HepG2 (cell line): ENCODE measurements around the gene CTRB2. TPM values are rescaled to one million over a fixed set of nuclear protein-coding genes. Genes with fewer than 3 reads are reported as not detected.
A peak's percentile ranks its signal among the peaks of the same experiment; 100 is the strongest.

ENCODE experiments used
- ARID3A ChIP-seq: IDR thresholded peaks from 2 replicates; pipeline ENCODE4 v1.6.1; 2012; ENCODE audit warnings: low read depth, low read length, improper control_type of control experiment
- CHCHD3 ChIP-seq: sonication (generic); formaldehyde crosslinking; IDR thresholded peaks from 2 replicates; pipeline ENCODE4 v1.8.0; 2022; ENCODE audit warnings: mild to moderate bottlenecking, missing genetic modification reagents, moderate library complexity
- DZIP1 ChIP-seq: sonication (generic); formaldehyde crosslinking; IDR thresholded peaks from 2 replicates; pipeline ENCODE4 v1.5.0; 2020; ENCODE audit warnings: mild to moderate bottlenecking, missing genetic modification reagents
- HMG20A ChIP-seq: IDR thresholded peaks from 2 replicates; pipeline ENCODE4 v1.6.1; 2016; ENCODE audit warnings: borderline replicate concordance
- HNRNPLL ChIP-seq: fragments of 200-400 bp; formaldehyde crosslinking; IDR thresholded peaks from 2 replicates; pipeline ENCODE4 v1.6.1; 2017; ENCODE audit warnings: mild to moderate bottlenecking, low read depth, low read length; ENCODE audit not compliant: poor library complexity, severe bottlenecking
- KLF16 ChIP-seq, 2 experiments: sonication (generic) in 1 of 2; formaldehyde crosslinking in 1 of 2; IDR thresholded peaks; 2 replicates each; pipeline versions ENCODE4 v1.6.1 to v1.8.0; 2016 to 2023; ENCODE audit warnings: missing genetic modification reagents in 2 of 2, missing compliant biosample characterization in 1 of 2
- MIXL1 ChIP-seq: IDR thresholded peaks from 2 replicates; pipeline ENCODE4 v1.6.1; 2016
- NRL ChIP-seq: sonication (generic); formaldehyde crosslinking; IDR thresholded peaks from 2 replicates; pipeline ENCODE4 v1.5.0; 2020; ENCODE audit warnings: missing genetic modification reagents, mild to moderate bottlenecking, moderate library complexity, borderline replicate concordance
- SIN3B ChIP-seq: fragments of 150-350 bp; IDR thresholded peaks from 2 replicates; pipeline ENCODE4 v1.6.1; 2014; ENCODE audit warnings: low read length
- SMAD9 ChIP-seq: sonication (generic); formaldehyde crosslinking; IDR thresholded peaks from 2 replicates; pipeline ENCODE4 v1.5.1; 2020; ENCODE audit warnings: mild to moderate bottlenecking, missing genetic modification reagents
- TBX2 ChIP-seq: sonication (generic); formaldehyde crosslinking; IDR thresholded peaks from 2 replicates; pipeline ENCODE4 v1.5.0; 2020; ENCODE audit warnings: missing genetic modification reagents, mild to moderate bottlenecking, borderline replicate concordance
- ZSCAN31 ChIP-seq: sonication (generic); formaldehyde crosslinking; IDR thresholded peaks from 2 replicates; pipeline ENCODE4 v1.5.0; 2020; ENCODE audit warnings: low read depth, mild to moderate bottlenecking, missing genetic modification reagents
- polyA plus RNA-seq, 8 experiments: library from polyadenylated mRNA; depleted of rRNA in 3 of 8; stranded (reverse) in 7 of 8; unstranded in 1 of 8; fragments of >200 nt; fragmentation: Illumina TruSeq in 4 of 8; extraction: Trizol in 4 of 8; gene quantifications; 2 replicates each; pipeline versions ENCODE4 v1.2.1 to v1.2.3, GENCODE V29; 2011 to 2016; ENCODE audit warnings: low read depth in 4 of 8, missing spikeins in 1 of 8, mixed read lengths in 1 of 8; ENCODE audit not compliant: insufficient read depth in 1 of 8
- total RNA-seq, 5 experiments: library from RNA; depleted of rRNA; stranded (reverse); fragments of >200 nt; fragmentation: Illumina TruSeq; extraction: Trizol; gene quantifications; 2 replicates each; pipeline ENCODE4 v1.2.3, GENCODE V29; 2016; ENCODE audit warnings: low read depth in 1 of 5
- TF ChIP-seq, protein P1 (sequence below): sonication (generic); formaldehyde crosslinking; IDR thresholded peaks from 2 replicates; pipeline ENCODE4 v1.8.0; 2022; ENCODE audit warnings: mild to moderate bottlenecking, missing genetic modification reagents
- TF ChIP-seq, protein P2 (sequence below): sonication (generic); formaldehyde crosslinking; IDR thresholded peaks from 2 replicates; pipeline ENCODE4 v1.4.0; 2020; ENCODE audit warnings: missing genetic modification reagents
- TF ChIP-seq, protein P3 (sequence below): sonication (generic); formaldehyde crosslinking; IDR thresholded peaks from 2 replicates; pipeline ENCODE4 v1.4.0; 2020; ENCODE audit warnings: missing genetic modification reagents

The CTRB2 gene
- total and polyA plus RNA-seq, 2 of the 13 experiments (the other 11 are each of a cell fraction or from before 2014, with no cell fraction given): 0.13 TPM; not detected in 1

GRCh38 chr16:75238132-75238852 lies 31.3 kb upstream of the CTRB2 start (continued):
- TF ChIP-seq, protein P1, sequence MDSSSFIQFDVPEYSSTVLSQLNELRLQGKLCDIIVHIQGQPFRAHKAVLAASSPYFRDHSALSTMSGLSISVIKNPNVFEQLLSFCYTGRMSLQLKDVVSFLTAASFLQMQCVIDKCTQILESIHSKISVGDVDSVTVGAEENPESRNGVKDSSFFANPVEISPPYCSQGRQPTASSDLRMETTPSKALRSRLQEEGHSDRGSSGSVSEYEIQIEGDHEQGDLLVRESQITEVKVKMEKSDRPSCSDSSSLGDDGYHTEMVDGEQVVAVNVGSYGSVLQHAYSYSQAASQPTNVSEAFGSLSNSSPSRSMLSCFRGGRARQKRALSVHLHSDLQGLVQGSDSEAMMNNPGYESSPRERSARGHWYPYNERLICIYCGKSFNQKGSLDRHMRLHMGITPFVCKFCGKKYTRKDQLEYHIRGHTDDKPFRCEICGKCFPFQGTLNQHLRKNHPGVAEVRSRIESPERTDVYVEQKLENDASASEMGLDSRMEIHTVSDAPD (CRISPR knock-in tag): peak; percentile 85
- TF ChIP-seq, protein P2, sequence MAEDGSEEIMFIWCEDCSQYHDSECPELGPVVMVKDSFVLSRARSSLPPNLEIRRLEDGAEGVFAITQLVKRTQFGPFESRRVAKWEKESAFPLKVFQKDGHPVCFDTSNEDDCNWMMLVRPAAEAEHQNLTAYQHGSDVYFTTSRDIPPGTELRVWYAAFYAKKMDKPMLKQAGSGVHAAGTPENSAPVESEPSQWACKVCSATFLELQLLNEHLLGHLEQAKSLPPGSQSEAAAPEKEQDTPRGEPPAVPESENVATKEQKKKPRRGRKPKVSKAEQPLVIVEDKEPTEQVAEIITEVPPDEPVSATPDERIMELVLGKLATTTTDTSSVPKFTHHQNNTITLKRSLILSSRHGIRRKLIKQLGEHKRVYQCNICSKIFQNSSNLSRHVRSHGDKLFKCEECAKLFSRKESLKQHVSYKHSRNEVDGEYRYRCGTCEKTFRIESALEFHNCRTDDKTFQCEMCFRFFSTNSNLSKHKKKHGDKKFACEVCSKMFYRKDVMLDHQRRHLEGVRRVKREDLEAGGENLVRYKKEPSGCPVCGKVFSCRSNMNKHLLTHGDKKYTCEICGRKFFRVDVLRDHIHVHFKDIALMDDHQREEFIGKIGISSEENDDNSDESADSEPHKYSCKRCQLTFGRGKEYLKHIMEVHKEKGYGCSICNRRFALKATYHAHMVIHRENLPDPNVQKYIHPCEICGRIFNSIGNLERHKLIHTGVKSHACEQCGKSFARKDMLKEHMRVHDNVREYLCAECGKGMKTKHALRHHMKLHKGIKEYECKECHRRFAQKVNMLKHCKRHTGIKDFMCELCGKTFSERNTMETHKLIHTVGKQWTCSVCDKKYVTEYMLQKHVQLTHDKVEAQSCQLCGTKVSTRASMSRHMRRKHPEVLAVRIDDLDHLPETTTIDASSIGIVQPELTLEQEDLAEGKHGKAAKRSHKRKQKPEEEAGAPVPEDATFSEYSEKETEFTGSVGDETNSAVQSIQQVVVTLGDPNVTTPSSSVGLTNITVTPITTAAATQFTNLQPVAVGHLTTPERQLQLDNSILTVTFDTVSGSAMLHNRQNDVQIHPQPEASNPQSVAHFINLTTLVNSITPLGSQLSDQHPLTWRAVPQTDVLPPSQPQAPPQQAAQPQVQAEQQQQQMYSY (CRISPR knock-in tag): no peak
- no peak for TF ChIP-seq MIXL1 (CRISPR knock-in tag)
- TF ChIP-seq CHCHD3 (CRISPR knock-in tag): no peak
- no peak for TF ChIP-seq ZSCAN31
- no peak for TF ChIP-seq ARID3A
- peak; percentile 15 for TF ChIP-seq HNRNPLL
- no peak for TF ChIP-seq DZIP1 (CRISPR knock-in tag)
- peak; percentile 73 for TF ChIP-seq HMG20A (CRISPR knock-in tag)
- TF ChIP-seq, protein P3, sequence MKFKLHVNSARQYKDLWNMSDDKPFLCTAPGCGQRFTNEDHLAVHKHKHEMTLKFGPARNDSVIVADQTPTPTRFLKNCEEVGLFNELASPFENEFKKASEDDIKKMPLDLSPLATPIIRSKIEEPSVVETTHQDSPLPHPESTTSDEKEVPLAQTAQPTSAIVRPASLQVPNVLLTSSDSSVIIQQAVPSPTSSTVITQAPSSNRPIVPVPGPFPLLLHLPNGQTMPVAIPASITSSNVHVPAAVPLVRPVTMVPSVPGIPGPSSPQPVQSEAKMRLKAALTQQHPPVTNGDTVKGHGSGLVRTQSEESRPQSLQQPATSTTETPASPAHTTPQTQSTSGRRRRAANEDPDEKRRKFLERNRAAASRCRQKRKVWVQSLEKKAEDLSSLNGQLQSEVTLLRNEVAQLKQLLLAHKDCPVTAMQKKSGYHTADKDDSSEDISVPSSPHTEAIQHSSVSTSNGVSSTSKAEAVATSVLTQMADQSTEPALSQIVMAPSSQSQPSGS: no peak
- TF ChIP-seq KLF16 (CRISPR knock-in tag; IDR thresholded peaks at IDR 0.05): peak in 1 of 2 experiments; percentile 55; a peak in 1 of 4 replicates
- TF ChIP-seq SMAD9 (CRISPR knock-in tag): no peak
- TF ChIP-seq TBX2: peak; percentile 60
- no peak for TF ChIP-seq SIN3B
- 0 out of 2 replicates have a peak, but pooled peaks have one; percentile 19 for TF ChIP-seq NRL
